ENCODE measurements around the gene TMCO4. TPM values are rescaled to one million over a fixed set of nuclear protein-coding genes. Genes with fewer than 3 reads are reported as not detected.

Gene TMCO4
- total RNA-seq, 1 experiment from 2014 or later, result 7.2 TPM

- ATAC-seq, result no peak
- no peak for DNase-seq (ENCODE audit: low spot score)
- ChIA-PET POLR2A (no interaction called here), CTCF (no interaction called here)
- TF ChIP-seq GTF2I (CRISPR knock-in tag; conservative IDR thresholded peaks at IDR 0.05), result no peak
- Mint-ChIP-seq H3K27me3 (ENCODE audit: low read depth) (no peaks in the 10 kb centered on the region; the same call in 1 of the 2 replicates), H3K36me3 (no peaks in the 10 kb centered on the region; the same call in 1 of the 2 replicates), H3K4me3 (no peak overlapping the region), H3K27ac (no peak overlapping the region), H3K4me1 (no peaks in the 10 kb centered on the region), H3K9me3 (peaks cover 8% of the 10 kb centered on the region)
These were observed 45.2 kb downstream of the TMCO4 start for GRCh38 chr1:19754482-19754881.

GRCh38 chr1:19752083-19752696 is 47.5 kb downstream of the TMCO4 start:
- ChIA-PET POLR2A (no interaction called here), CTCF (interaction anchor here (1.3 kb wide), 1 partner anchor 48 kb away, joined by 5 read pairs; no protein-coding TSS in a partner anchor)
- no peaks in the 10 kb centered on the region for H3K36me3 Mint-ChIP-seq
- H3K4me3 Mint-ChIP-seq, result no peak overlapping the region
- no peak for TF ChIP-seq TEAD1 (CRISPR knock-in tag; IDR thresholded peaks at IDR 0.05)
- TF ChIP-seq ZNF423 (CRISPR knock-in tag; IDR thresholded peaks at IDR 0.05), result no peak
- no peak for TF ChIP-seq ZNF532 (CRISPR knock-in tag; IDR thresholded peaks at IDR 0.05; ENCODE audit: borderline replicate concordance)
- TF ChIP-seq MXD4 (CRISPR knock-in tag; IDR thresholded peaks at IDR 0.05; ENCODE audit: borderline replicate concordance), result no peak
- TF ChIP-seq TCF7 (CRISPR knock-in tag; IDR thresholded peaks at IDR 0.05; ENCODE audit: low read depth), result no peak
- no peak for TF ChIP-seq JAZF1 (CRISPR knock-in tag; IDR thresholded peaks at IDR 0.05)
- H3K27ac Mint-ChIP-seq, result no peak overlapping the region
- no peaks in the 10 kb centered on the region; the same call in 1 of the 2 replicates for H3K27me3 Mint-ChIP-seq (ENCODE audit: low read depth)
- ATAC-seq (no peak), DNase-seq (ENCODE audit: low spot score) (no peak)
- peaks cover under 1% of the 10 kb centered on the region for H3K9me3 Mint-ChIP-seq
- no peaks in the 10 kb centered on the region for H3K4me1 Mint-ChIP-seq

- ChIA-PET POLR2A (no interaction called here), CTCF (interaction anchor here (0.9 kb wide), 1 partner anchor 35 kb away, joined by 3 read pairs; no protein-coding TSS in a partner anchor)
- DNase-seq (ENCODE audit: low spot score) (no peak), ATAC-seq (no peak)
- Mint-ChIP-seq H3K27me3 (ENCODE audit: low read depth) (no peaks in the 10 kb centered on the region; the same call in 1 of the 2 replicates), H3K27ac (no peak overlapping the region), H3K4me3 (no peak overlapping the region), H3K36me3 (no peaks in the 10 kb centered on the region), H3K9me3 (no peaks in the 10 kb centered on the region), H3K4me1 (no peaks in the 10 kb centered on the region)
- TF ChIP-seq ZMAT4 (CRISPR knock-in tag; IDR thresholded peaks at IDR 0.05) (no peak), SP1 (CRISPR knock-in tag; conservative IDR thresholded peaks at IDR 0.05) (no peak), CREB1 (CRISPR knock-in tag; IDR thresholded peaks at IDR 0.05) (no peak), ATF2 (CRISPR knock-in tag; IDR thresholded peaks at IDR 0.05; ENCODE audit: borderline replicate concordance, low read depth) (no peak), ZNF671 (CRISPR knock-in tag; IDR thresholded peaks at IDR 0.05) (no peak), PRRX2 (CRISPR knock-in tag; IDR thresholded peaks at IDR 0.05) (no peak), ZNF512 (CRISPR knock-in tag; IDR thresholded peaks at IDR 0.05; ENCODE audit: borderline replicate concordance) (no peak), ARID4B (CRISPR knock-in tag; IDR thresholded peaks at IDR 0.05; ENCODE audit: borderline replicate concordance) (no peak), NFE2L1 (CRISPR knock-in tag; IDR thresholded peaks at IDR 0.05) (no peak), ZNF263 (CRISPR knock-in tag; IDR thresholded peaks at IDR 0.05; ENCODE audit: low read depth) (no peak), ERG (CRISPR knock-in tag; IDR thresholded peaks at IDR 0.05) (no peak)
These were observed 48.8 kb downstream of the TMCO4 start for GRCh38 chr1:19750882-19751276.
